Left cardiac atrium (tissue), 4 donors: ENCODE measurements around the gene THADA. TPM values are rescaled to one million over a fixed set of nuclear protein-coding genes. Genes with fewer than 3 reads are reported as not detected.
A peak's percentile ranks its signal among the peaks of the same experiment; 100 is the strongest.
"Not testable (repeated sequence)": the region's sequence is repeated elsewhere in the genome, so short reads cannot be mapped to it uniquely, and the experiment has no call there.

Experiments
- ATAC-seq, 2 donors: fragments of 200-7000 bp; cut with Tn5 transposase; one replicate each; pipeline ENCODE4 v1.9.1; 2020; ENCODE audit warnings: mild to moderate bottlenecking in 2 of 2, moderate library complexity in 2 of 2
- DNase-seq: peaks from one replicate; pipeline ENCODE4 v3.0.0-alpha.2; 2020
- intact Hi-C, 2 donors: fragments of 100-400 bp; cut with DNase I; formaldehyde crosslinking; loops; one replicate each; pipeline versions ENCODE4 v1.14.1 to v1.15.1; 2022 to 2023
- total RNA-seq, 2 donors: library from RNA; stranded (reverse); fragmentation: NEBNext Ultra II Directional; extraction: Animal tissue kit (Norgen Biotek cat#: 25700); gene quantifications; one replicate each; pipeline ENCODE4 v1.2.1, GENCODE V29; 2021
- donor health status: DM: no; HTN: yes; CAD: no.
- donor health status: DM: no; HTN: yes; CAD: no; lungs with severe emphysema.
- donor health status: DM: yes; HTN: yes; CAD: no.
- donor health status: Dilated cardiomyopathy.

The THADA gene
- total RNA-seq, 2 donors from 2014 or later, result 19.2 to 21.5 TPM

- ATAC-seq (no peak), DNase-seq (no peak)
- intact Hi-C loops, result no loop called here
Measured at GRCh38 chr2:43556256-43556655, 39.6 kb downstream of the THADA start.

- ATAC-seq, result peak in 1 of 2 donors; percentile 26
- no peak for DNase-seq
- intact Hi-C loops, result no loop called here
Measured at GRCh38 chr2:43553341-43553855, 42.4 kb downstream of the THADA start.

- intact Hi-C loops, result no loop called here
- no peak for DNase-seq
- no peak for ATAC-seq
Measured at GRCh38 chr2:43551990-43552389, 43.8 kb downstream of the THADA start.

- ATAC-seq, intact Hi-C loops, DNase-seq: not testable (repeated sequence)
Measured at GRCh38 chr2:43548381-43548780, 47.5 kb downstream of the THADA start.

GRCh38 chr2:43542285-43542933 lies 53.4 kb downstream of the THADA start:
- ATAC-seq (no peak), DNase-seq (no peak)
- intact Hi-C loops, result loop anchor here in 1 of 2 donors (5.0 kb wide), 1 partner anchor 715 kb away; no protein-coding TSS in a partner anchor

- DNase-seq, result no peak
- intact Hi-C loops, result loop anchor here in 1 of 2 donors (5.0 kb wide), 1 partner anchor 714 kb away; no protein-coding TSS in a partner anchor
- ATAC-seq, result no peak
Measured at GRCh38 chr2:43541165-43541564, 54.7 kb downstream of the THADA start.

GRCh38 chr2:43540021-43540779 lies 55.6 kb downstream of the THADA start:
- intact Hi-C loops, result loop anchor here in 1 of 2 donors (5.0 kb wide), 1 partner anchor 713 kb away; no protein-coding TSS in a partner anchor
- peak; percentile 65 for DNase-seq
- ATAC-seq, result peak; percentile 94 to 95

- intact Hi-C loops, result no loop called here
- ATAC-seq (no peak), DNase-seq (no peak)
Measured at GRCh38 chr2:43539436-43539835, 56.4 kb downstream of the THADA start.

GRCh38 chr2:43538034-43538670 lies 57.7 kb downstream of the THADA start:
- intact Hi-C loops, result no loop called here
- no peak for ATAC-seq

GRCh38 chr2:43537137-43537536 lies 58.7 kb downstream of the THADA start:
- ATAC-seq (no peak), DNase-seq (no peak)
- intact Hi-C loops, result no loop called here

More at GRCh38 chr2:43538034-43538670, 57.7 kb downstream of the THADA start:
- DNase-seq, result no peak

GRCh38 chr2:43534569-43534968 lies 61.3 kb downstream of the THADA start:
- no peak for ATAC-seq
- no peak for DNase-seq
- intact Hi-C loops, result no loop called here

- ATAC-seq, intact Hi-C loops, DNase-seq: not testable (repeated sequence)
Measured at GRCh38 chr2:43532572-43532971, 63.3 kb downstream of the THADA start.

GRCh38 chr2:43531251-43531650 lies 64.6 kb downstream of the THADA start:
- intact Hi-C loops, result no loop called here
- no peak for DNase-seq
- peak in 1 of 2 donors; percentile 26 for ATAC-seq

GRCh38 chr2:43526994-43527393 lies 68.8 kb downstream of the THADA start:
- intact Hi-C loops, result no loop called here
- ATAC-seq, result no peak
- no peak for DNase-seq

GRCh38 chr2:43525506-43525905 lies 70.3 kb downstream of the THADA start:
- intact Hi-C loops, result no loop called here
- no peak for ATAC-seq
- DNase-seq, result no peak

GRCh38 chr2:43524177-43524965 lies 71.5 kb downstream of the THADA start:
- ATAC-seq, result no peak
- DNase-seq, result no peak
- intact Hi-C loops, result no loop called here

GRCh38 chr2:43522177-43522576 lies 73.7 kb downstream of the THADA start:
- ATAC-seq (no peak), DNase-seq (no peak)
- intact Hi-C loops, result no loop called here

GRCh38 chr2:43521568-43521967 lies 74.3 kb downstream of the THADA start:
- intact Hi-C loops, result no loop called here
- ATAC-seq (no peak), DNase-seq (no peak)

GRCh38 chr2:43520919-43521318 lies 74.9 kb downstream of the THADA start:
- intact Hi-C loops, result no loop called here
- ATAC-seq, result no peak
- DNase-seq, result no peak
